Heart right ventricle (tissue), 16 donors: ENCODE results near the gene LYL1. TPM values are rescaled to one million over a fixed set of nuclear protein-coding genes. Genes with fewer than 3 reads are reported as not detected.
A peak's percentile ranks its signal among the peaks of the same experiment; 100 is the strongest.

Experiments
- ATAC-seq, 8 donors: fragments of 200-7000 bp; cut with Tn5 transposase; one replicate each; pipeline ENCODE4 v1.9.1; 2020; ENCODE audit warnings: mild to moderate bottlenecking in 8 of 8, moderate library complexity in 8 of 8, moderate number of reproducible peaks in 1 of 8
- DNase-seq, 2 donors: peaks; one replicate each; pipeline ENCODE4 v3.0.0-alpha.2; 2020
- H3K27ac ChIP-seq, 10 donors: fragments of 200-600 bp; sonication (generic) in 2 of 10; one replicate each; pipeline versions ENCODE4 v1.5.0 to v1.8.0; 2020 to 2022; ENCODE audit warnings: mild to moderate bottlenecking in 3 of 10
- H3K27me3 ChIP-seq, 7 donors: fragments of 200-600 bp; one replicate each; pipeline ENCODE4 v1.8.0; 2021 to 2022; ENCODE audit warnings: mild to moderate bottlenecking in 2 of 7
- H3K36me3 ChIP-seq, 9 donors: fragments of 200-600 bp; sonication (generic) in 1 of 9; one replicate each; pipeline versions ENCODE4 v1.5.0 to v1.8.0; 2020 to 2022; ENCODE audit warnings: mild to moderate bottlenecking in 2 of 9
- H3K4me1 ChIP-seq, 9 donors: fragments of 200-600 bp; sonication (generic) in 1 of 9; one replicate each; pipeline versions ENCODE4 v1.5.0 to v1.8.0; 2020 to 2022; ENCODE audit warnings: mild to moderate bottlenecking in 4 of 9
- H3K4me3 ChIP-seq, 10 donors: fragments of 200-600 bp; sonication (generic) in 2 of 10; one replicate each; pipeline versions ENCODE4 v1.5.0 to v1.8.0; 2020 to 2022; ENCODE audit warnings: mild to moderate bottlenecking in 7 of 10, moderate library complexity in 2 of 10
- H3K9me3 ChIP-seq, 11 donors: fragments of 200-600 bp in 10 of 11; sonication (generic) in 2 of 11; one replicate each; pipeline versions ENCODE4 v1.5.0 to v1.8.0; 2013 to 2022; ENCODE audit warnings: mild to moderate bottlenecking in 2 of 11, control low read depth in 1 of 11, moderate library complexity in 1 of 11
- CTCF ChIP-seq, 9 donors: fragments of 200-600 bp; sonication (generic) in 2 of 9; IDR thresholded peaks; one replicate each; pipeline versions ENCODE4 v1.5.0 to v1.8.0; 2021 to 2022; ENCODE audit warnings: antibody characterized with exemption in 9 of 9, mild to moderate bottlenecking in 5 of 9, moderate library complexity in 1 of 9
- whole genome bisulfite sequencing, 2 donors: extraction: QIAGEN DNeasy Blood & Tissue Kit; methylation state at CpG; one replicate each; pipeline ENCODE4 v1.1.7; 2013; ENCODE audit warnings: inconsistent platforms in 1 of 2; 5-methylcytosine and 5-hydroxymethylcytosine counted together
- intact Hi-C, 10 donors: fragments of 100-400 bp; cut with DNase I; formaldehyde crosslinking; loops; one replicate each; pipeline versions ENCODE4 v1.11.1 to v1.14.2; 2022
- polyA plus RNA-seq, 2 donors: library from polyadenylated mRNA; stranded (reverse); fragments of 200-250 nt; gene quantifications; one replicate each; pipeline ENCODE4 v1.2.3, GENCODE V29; 2013
- total RNA-seq, 10 donors: library from RNA; stranded (reverse); fragmentation: NEBNext Ultra II Directional in 3 of 10; extraction: Animal tissue kit (Norgen Biotek cat#: 25700) in 3 of 10; gene quantifications; one replicate each; pipeline versions ENCODE4 v1.2.1 to v1.2.4, GENCODE V29; 2021 to 2023
- donor health status: Arrhythmogenic right ventricular cardiomyopathy.
- donor health status: ischemic (EF 13 %, LVEDD 7.1; RV severe dilation, severe dysfunction).
- donor health status: healthy with polysubstance abuse.
- donor health status: DM: no; HTN: yes; CAD: no.
- donor health status: DM: no; HTN: no; CAD: no.
- donor health status: ischemic (EF 25% LVEDD 6.9; RV normal size, moderate dysfunction).
- donor health status: ischemic (EF 25% LVEDD 5.7; RV mildly dilated, moderate dysfunction).
- donor health status: healthy.
- donor health status: DM: yes; HTN: yes; CAD: no.
- donor health status: Ischemic cardiomyopathy.
- donor health status: ischemic (EF 35%, LVEDD 5.7; RV mildly dilated, moderate dysfunction).
- donor health status: nonischemic (EF 11% LVEDD 7.7; RV severe dilation, severe dysfunction).
- donor health status: DM: yes; HTN: yes; CAD: no.
- donor health status: PGD.
- donor health status: ischemic (EF 29% LVEDD 5.4; RV normal size, mild dysfunction).
- donor health status: nonischemic (EF 23%, LVEDD 6.1; RV moderate dilation, normal function).

The LYL1 gene
- total and polyA plus RNA-seq, 12 donors, result 3.4 to 13.0 (median 7.4) TPM

GRCh38 chr19:13054626-13055212 is 47.9 kb downstream of the LYL1 start:
- Histone ChIP-seq H3K36me3 (no peaks in the 10 kb centered on the region), H3K27me3 (peaks cover 0 to 6% (median 0%) of the 10 kb centered on the region in 7 donors), H3K4me3 (peak overlapping the region in 5 of 10 donors; percentile 2 to 30 (median 22)), H3K9me3 (no peaks in the 10 kb centered on the region), H3K4me1 (peaks cover 80 to 100% (median 100%) of the 10 kb centered on the region in 9 donors), H3K27ac (peak overlapping the region; percentile 80 to 99 (median 97))
- no peak for TF ChIP-seq CTCF (IDR thresholded peaks at IDR 0.05)
- 23 to 29% methylated on average over 11 of the region's 11 CpGs for WGBS, 2 donors
- ATAC-seq, result peak; percentile 1 to 31 (median 8)
- intact Hi-C loops, result loop anchor here in 2 of 10 donors (5.0 to 10.0 kb wide), 2 partner anchors 32 to 60 kb away; partner anchors contain the start of gene NFIX (in 1 of the 2)
- DNase-seq, result no peak

- WGBS, 2 donors, result 21 to 25% methylated on average over 17 of the region's 17 CpGs
- no peaks in the 10 kb centered on the region for H3K36me3 ChIP-seq
- H3K4me3 ChIP-seq, result peak overlapping the region in 4 of 10 donors; percentile 9 to 22 (median 14)
- peak overlapping the region; percentile 80 to 99 (median 97) for H3K27ac ChIP-seq
- peak; percentile 93 to 95 for DNase-seq
- H3K9me3 ChIP-seq, result no peaks in the 10 kb centered on the region
- no peak for TF ChIP-seq CTCF (IDR thresholded peaks at IDR 0.05)
- peaks cover 75 to 98% (median 95%) of the 10 kb centered on the region in 9 donors for H3K4me1 ChIP-seq
- peaks cover 0 to 6% (median 0%) of the 10 kb centered on the region in 7 donors for H3K27me3 ChIP-seq
- intact Hi-C loops, result loop anchor here in 2 of 10 donors (2.0 to 10.0 kb wide), 2 partner anchors 15 to 59 kb away; partner anchors contain the start of gene NFIX (in 1 of the 2)
- peak; percentile 69 to 85 (median 79) for ATAC-seq
These were observed 48.7 kb downstream of the LYL1 start for GRCh38 chr19:13053761-13054625.

GRCh38 chr19:13053238-13053637 is 49.4 kb downstream of the LYL1 start:
- Histone ChIP-seq H3K4me1 (peaks cover 75 to 92% (median 89%) of the 10 kb centered on the region in 9 donors), H3K36me3 (no peaks in the 10 kb centered on the region), H3K9me3 (no peaks in the 10 kb centered on the region), H3K4me3 (peak overlapping the region in 2 of 10 donors; percentile 18 to 22), H3K27me3 (peaks cover 0 to 6% (median 0%) of the 10 kb centered on the region in 7 donors), H3K27ac (peak overlapping the region; percentile 80 to 99 (median 97))
- DNase-seq (no peak), ATAC-seq (peak in 4 of 8 donors; percentile 3 to 24 (median 15))
- 28 to 41% methylated on average over 3 of the region's 3 CpGs for WGBS, 2 donors
- no peak for TF ChIP-seq CTCF (IDR thresholded peaks at IDR 0.05)
- intact Hi-C loops, result loop anchor here in 2 of 10 donors (2.0 to 10.0 kb wide), 2 partner anchors 14 to 58 kb away; partner anchors contain the start of gene NFIX (in 1 of the 2)
